Lung (tissue), 12 donors: ENCODE results near the gene PACRG. TPM values are rescaled to one million over a fixed set of nuclear protein-coding genes. Genes with fewer than 3 reads are reported as not detected.

Source experiments
- ATAC-seq: fragments of 200-7000 bp; cut with Tn5 transposase; one replicate; pipeline ENCODE4 v1.9.1; 2020; ENCODE audit warnings: moderate number of reproducible peaks; ENCODE audit not compliant: insufficient read depth, low FRiP score
- DNase-seq, 3 donors: peaks; one replicate each; pipeline ENCODE4 v3.0.0-alpha.2; 2013 to 2017
- H3K27ac ChIP-seq, 2 donors: one replicate each; pipeline ENCODE4 v1.5.1; 2013; ENCODE audit warnings: mild to moderate bottlenecking in 2 of 2, moderate library complexity in 2 of 2, control low read depth in 1 of 2, inconsistent platforms in 1 of 2, low read depth in 1 of 2, low read length in 1 of 2
- H3K27me3 ChIP-seq, 3 donors: one replicate each; pipeline ENCODE4 v1.5.1; 2013; ENCODE audit warnings: low read length in 2 of 3; ENCODE audit not compliant: control insufficient read depth in 3 of 3, insufficient read depth in 3 of 3
- H3K36me3 ChIP-seq, 4 donors: one replicate each; pipeline ENCODE4 v1.5.1; 2013; ENCODE audit warnings: low read length in 4 of 4, mild to moderate bottlenecking in 1 of 4, moderate library complexity in 1 of 4; ENCODE audit not compliant: control insufficient read depth in 4 of 4, insufficient read depth in 4 of 4
- H3K4me1 ChIP-seq, 5 donors: one replicate each; pipeline ENCODE4 v1.5.1; 2013; ENCODE audit warnings: low read length in 5 of 5, mild to moderate bottlenecking in 2 of 5, moderate library complexity in 1 of 5; ENCODE audit not compliant: control insufficient read depth in 5 of 5, insufficient read depth in 5 of 5
- H3K4me3 ChIP-seq: one replicate; pipeline ENCODE4 v1.5.1; 2013; ENCODE audit warnings: mild to moderate bottlenecking, control low read depth, moderate library complexity
- H3K9ac ChIP-seq, 2 donors: one replicate each; pipeline ENCODE4 v1.5.1; 2013; ENCODE audit warnings: low read length in 2 of 2, control low read depth in 1 of 2; ENCODE audit not compliant: insufficient read depth in 1 of 2
- H3K9me3 ChIP-seq, 4 donors: one replicate each; pipeline ENCODE4 v1.5.1; 2013; ENCODE audit warnings: low read length in 3 of 4, mild to moderate bottlenecking in 1 of 4, moderate library complexity in 1 of 4; ENCODE audit not compliant: control insufficient read depth in 4 of 4, insufficient read depth in 3 of 4
- WGBS, 2 donors: extraction: QIAGEN DNeasy Blood & Tissue Kit; methylation state at CpG; one replicate each; pipeline ENCODE4 v1.1.7; 2013; 5-methylcytosine and 5-hydroxymethylcytosine counted together
- polyA plus RNA-seq, 2 donors: library from polyadenylated mRNA; stranded (reverse); fragments of 200-250 nt; gene quantifications; one replicate each; pipeline ENCODE4 v1.2.1, GENCODE V29; 2013
- total RNA-seq, 2 donors: library from RNA; depleted of rRNA in 1 of 2; stranded (reverse); fragments of >200 nt in 1 of 2; gene quantifications; one replicate each; pipeline ENCODE4 v1.2.1, GENCODE V29; 2014 to 2021
- TF ChIP-seq, protein P1 (sequence below): IDR thresholded peaks from 2 replicates; pipeline ENCODE4 v1.5.1; 2012; ENCODE audit warnings: mild to moderate bottlenecking; ENCODE audit errors: control extremely low read depth, extremely low read depth
- donor health status: control.
- donor health status: control.
- donor health status: Bipolar disorder and iron deficiency.
- donor health status: healthy.
- donor health status: DM: yes; HTN: yes; CAD: no.

PACRG gene
- total and polyA plus RNA-seq, 4 donors: 3.8 to 26.6 (median 7.4) TPM

DNA sequence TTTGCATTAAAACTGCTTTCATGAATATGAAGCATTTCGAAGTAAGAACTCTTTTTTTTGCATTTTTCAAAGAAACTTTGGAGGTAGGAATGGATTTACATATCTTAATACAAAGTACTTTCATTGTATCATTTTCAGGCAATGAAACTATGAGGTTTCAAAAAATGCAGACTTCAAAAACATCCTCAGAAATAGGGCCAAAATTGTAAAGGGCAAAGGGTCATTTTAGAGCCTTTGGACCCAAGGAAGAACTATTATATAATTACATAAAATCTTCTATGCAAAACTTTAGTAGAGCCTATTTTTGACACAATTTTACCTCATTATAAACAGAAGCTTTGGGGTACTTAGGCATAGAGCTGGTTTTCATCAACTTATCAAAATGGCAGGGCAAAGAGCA lies 5.1 kb upstream of the PACRG start:
- H3K27me3 ChIP-seq: no peaks in the 10 kb centered on the region
- ATAC-seq: no peak

DNA sequence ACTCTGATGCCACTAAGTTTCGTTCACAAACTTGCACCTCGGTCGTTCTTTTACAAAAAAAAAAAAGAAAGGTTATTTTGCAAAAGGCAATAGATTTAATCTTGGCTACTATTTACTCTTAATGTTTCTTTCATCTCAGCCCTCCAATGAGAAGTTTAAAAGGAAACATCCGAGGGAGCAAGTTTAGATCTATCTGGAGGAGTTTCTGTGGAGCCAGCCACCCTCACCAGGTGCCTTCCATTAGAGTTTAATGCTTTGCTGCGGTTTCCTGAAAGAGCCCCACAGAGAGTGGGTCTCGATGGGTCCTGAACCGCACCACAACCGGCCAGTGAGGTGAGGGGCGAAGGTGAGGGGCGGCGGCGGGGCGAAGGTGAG lies 840 bp upstream of the PACRG start:
- ATAC-seq (peak; percentile 1), DNase-seq (peak in 2 of 3 donors; percentile 31 to 51)
- Histone ChIP-seq H3K9me3 (no peaks in the 10 kb centered on the region), H3K4me1 (peaks cover 0 to 13% (median 3%) of the 10 kb centered on the region in 5 donors), H3K36me3 (no peaks in the 10 kb centered on the region), H3K9ac (peak overlapping the region; percentile 52 to 78), H3K27ac (peak overlapping the region; percentile 86 to 99), H3K4me3 (peak overlapping the region; percentile 70), H3K27me3 (no peaks in the 10 kb centered on the region)
- TF ChIP-seq, protein P1, sequence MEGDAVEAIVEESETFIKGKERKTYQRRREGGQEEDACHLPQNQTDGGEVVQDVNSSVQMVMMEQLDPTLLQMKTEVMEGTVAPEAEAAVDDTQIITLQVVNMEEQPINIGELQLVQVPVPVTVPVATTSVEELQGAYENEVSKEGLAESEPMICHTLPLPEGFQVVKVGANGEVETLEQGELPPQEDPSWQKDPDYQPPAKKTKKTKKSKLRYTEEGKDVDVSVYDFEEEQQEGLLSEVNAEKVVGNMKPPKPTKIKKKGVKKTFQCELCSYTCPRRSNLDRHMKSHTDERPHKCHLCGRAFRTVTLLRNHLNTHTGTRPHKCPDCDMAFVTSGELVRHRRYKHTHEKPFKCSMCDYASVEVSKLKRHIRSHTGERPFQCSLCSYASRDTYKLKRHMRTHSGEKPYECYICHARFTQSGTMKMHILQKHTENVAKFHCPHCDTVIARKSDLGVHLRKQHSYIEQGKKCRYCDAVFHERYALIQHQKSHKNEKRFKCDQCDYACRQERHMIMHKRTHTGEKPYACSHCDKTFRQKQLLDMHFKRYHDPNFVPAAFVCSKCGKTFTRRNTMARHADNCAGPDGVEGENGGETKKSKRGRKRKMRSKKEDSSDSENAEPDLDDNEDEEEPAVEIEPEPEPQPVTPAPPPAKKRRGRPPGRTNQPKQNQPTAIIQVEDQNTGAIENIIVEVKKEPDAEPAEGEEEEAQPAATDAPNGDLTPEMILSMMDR: no peak
- WGBS, 2 donors: 6 to 10% methylated on average over 13 of the region's 13 CpGs

More for the DNA sequence above, 5.1 kb upstream of the PACRG start:
- no peak for DNase-seq
- H3K4me3 ChIP-seq: no peak overlapping the region
- 88 to 94% methylated on average over 1 of the region's 1 CpG for WGBS, 2 donors
- no peaks in the 10 kb centered on the region for H3K9me3 ChIP-seq
- TF ChIP-seq, protein P1: no peak
- H3K27ac ChIP-seq: no peak overlapping the region
- no peaks in the 10 kb centered on the region for H3K36me3 ChIP-seq
- peaks cover 0 to 11% (median 3%) of the 10 kb centered on the region in 5 donors for H3K4me1 ChIP-seq
- no peak overlapping the region for H3K9ac ChIP-seq

DNA sequence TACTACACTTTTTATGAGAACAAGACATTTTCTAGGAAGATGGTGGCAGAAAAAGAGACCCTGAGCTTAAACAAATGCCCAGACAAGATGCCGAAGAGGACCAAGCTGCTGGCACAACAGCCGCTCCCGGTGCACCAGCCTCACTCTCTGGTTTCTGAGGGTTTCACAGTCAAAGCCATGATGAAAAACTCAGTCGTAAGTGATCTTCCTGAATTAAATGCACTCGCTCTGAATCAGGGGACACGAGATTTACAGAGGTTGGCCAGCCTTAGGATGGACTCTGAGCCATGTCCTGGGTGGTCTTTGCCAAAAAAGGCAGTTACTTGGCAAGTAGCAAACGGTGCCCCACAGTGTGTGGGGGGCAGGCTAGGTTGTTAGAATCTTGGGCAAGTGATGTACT lies 423 bp downstream of the PACRG start:
- H3K36me3 ChIP-seq: no peaks in the 10 kb centered on the region
- no peak for DNase-seq
- H3K27me3 ChIP-seq: no peaks in the 10 kb centered on the region
- peaks cover 0 to 13% (median 3%) of the 10 kb centered on the region in 5 donors for H3K4me1 ChIP-seq
- H3K27ac ChIP-seq: peak overlapping the region; percentile 48 to 60
- no peak overlapping the region for H3K4me3 ChIP-seq
- TF ChIP-seq, protein P1: no peak
- no peak for ATAC-seq
- H3K9ac ChIP-seq: peak overlapping the region; percentile 74 to 78
- WGBS, 2 donors: 38 to 61% methylated on average over 7 of the region's 7 CpGs
- H3K9me3 ChIP-seq: no peaks in the 10 kb centered on the region

DNA sequence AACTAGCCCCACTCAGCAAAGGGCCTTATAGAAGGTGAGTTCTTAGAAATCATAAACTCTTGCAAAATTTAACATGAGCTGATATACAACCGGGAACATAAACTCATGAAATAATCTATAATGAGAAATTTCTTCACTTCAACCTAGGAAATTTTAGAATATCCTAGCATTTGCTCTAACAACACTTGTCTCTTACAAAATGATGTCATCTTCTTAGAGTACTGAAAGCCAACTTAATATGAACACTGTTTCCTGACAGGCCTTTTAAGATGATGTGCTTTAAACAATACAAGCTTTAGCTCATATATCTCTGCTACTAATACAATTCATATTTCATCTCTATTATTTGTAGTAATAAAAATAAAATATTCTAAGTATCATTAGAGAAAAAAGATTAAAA lies 932 bp downstream of the PACRG start:
- peaks cover 0 to 13% (median 3%) of the 10 kb centered on the region in 5 donors for H3K4me1 ChIP-seq
- H3K9me3 ChIP-seq: no peaks in the 10 kb centered on the region
- no peak overlapping the region for H3K4me3 ChIP-seq
- WGBS, 2 donors: 82 to 94% methylated on average over 1 of the region's 1 CpG
- H3K9ac ChIP-seq: peak overlapping the region in 1 of 2 donors; percentile 74
- TF ChIP-seq, protein P1: no peak
- H3K27me3 ChIP-seq: no peaks in the 10 kb centered on the region
- H3K27ac ChIP-seq: no peak overlapping the region
- DNase-seq (no peak), ATAC-seq (no peak)
- no peaks in the 10 kb centered on the region for H3K36me3 ChIP-seq
